DND-41 (cell line): ENCODE data around the gene ACAT2.

Experiments used
- CTCF ChIP-seq: IDR thresholded peaks from 2 replicates; pipeline ENCODE4 v1.5.1; 2012; ENCODE audit warnings: borderline replicate concordance, low read length, moderate library complexity, mild to moderate bottlenecking; ENCODE audit not compliant: poor library complexity, severe bottlenecking; ENCODE audit errors: extremely low read depth
- EZH2 ChIP-seq: IDR thresholded peaks from 3 replicates; pipeline ENCODE4 v1.6.1; 2012; ENCODE audit warnings: borderline replicate concordance, low read depth, mild to moderate bottlenecking, moderate library complexity, low read length, inconsistent platforms; ENCODE audit not compliant: severe bottlenecking

DNA sequence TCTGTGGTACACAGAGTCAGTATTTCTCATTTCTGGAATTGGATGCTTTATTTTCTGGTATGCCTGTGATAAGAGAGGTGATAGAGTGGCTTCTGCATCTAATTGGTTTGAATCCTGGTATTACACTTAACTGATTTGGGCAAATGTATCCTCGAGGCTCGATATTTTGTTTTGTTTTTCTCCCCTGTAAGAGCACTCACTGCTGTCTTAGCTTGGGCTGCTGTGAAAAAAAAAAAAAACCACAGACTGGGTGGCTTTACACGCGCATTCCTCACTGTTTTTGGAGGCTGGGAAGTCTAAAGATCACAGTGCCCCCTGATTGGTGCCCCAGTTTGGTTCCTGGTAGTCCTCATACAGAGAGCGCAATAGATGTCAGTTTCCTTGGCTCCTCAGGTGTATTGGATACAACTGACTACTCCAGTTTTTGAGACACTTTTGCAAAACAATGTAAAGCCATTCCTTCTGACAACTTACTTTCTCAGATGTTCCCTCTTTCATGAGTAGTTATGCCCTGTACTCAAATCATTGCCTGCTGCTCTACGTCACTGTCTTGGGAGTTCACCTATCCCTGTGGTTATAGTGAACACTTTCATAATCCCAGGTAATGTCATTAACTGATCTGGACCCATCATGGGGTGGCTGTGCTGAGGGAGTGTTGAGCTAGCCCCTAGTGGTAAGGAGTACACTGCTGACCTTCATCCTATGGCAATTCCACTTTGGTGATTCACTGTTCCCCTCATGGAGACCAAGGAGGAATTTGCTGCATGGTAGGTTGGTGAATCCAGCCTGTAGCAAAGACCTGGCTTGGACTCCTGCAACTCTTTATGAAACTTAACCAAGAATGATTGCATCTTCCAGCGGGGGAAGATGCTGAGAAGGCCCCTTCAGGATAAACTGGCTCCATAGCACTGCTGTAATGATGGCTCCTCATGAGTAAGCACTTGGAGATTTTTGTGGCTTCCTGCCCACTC, 3.5 kb upstream of the ACAT2 start:
- TF ChIP-seq CTCF (peak; percentile 14), EZH2 (no peak)
